Mesothelial cell of epicardium (in vitro differentiated cells): ENCODE results near the gene CCDC102B. TPM values are rescaled to one million over a fixed set of nuclear protein-coding genes. Genes with fewer than 3 reads are reported as not detected.
"Not testable (repeated sequence)": the region's sequence is repeated elsewhere in the genome, so short reads cannot be mapped to it uniquely, and the experiment has no call there.

ENCODE experiments used
- DNase-seq, 2 experiments: peaks; one replicate each; pipeline ENCODE4 v3.0.0; 2021; ENCODE audit warnings: low spot score in 2 of 2; ENCODE audit not compliant: unreplicated experiment in 2 of 2
- H3K27ac Mint-ChIP-seq: 2 replicates; pipeline ENCODE4 v1.8.0; 2021; ENCODE audit warnings: mixed read lengths
- H3K27me3 Mint-ChIP-seq: 2 replicates; pipeline ENCODE4 v1.8.0; 2021; ENCODE audit warnings: low read depth, mixed read lengths
- H3K36me3 Mint-ChIP-seq: 2 replicates; pipeline ENCODE4 v1.8.0; 2021; ENCODE audit warnings: mixed read lengths
- H3K4me1 Mint-ChIP-seq: 2 replicates; pipeline ENCODE4 v1.8.0; 2021; ENCODE audit warnings: mixed read lengths
- H3K4me3 Mint-ChIP-seq: 2 replicates; pipeline ENCODE4 v1.8.0; 2021; ENCODE audit warnings: mild to moderate bottlenecking, moderate library complexity, mixed read lengths
- H3K9me3 Mint-ChIP-seq: 2 replicates; pipeline ENCODE4 v1.8.0; 2021; ENCODE audit warnings: mixed read lengths
- CTCF ChIP-seq: fragments of 200-600 bp; sonication (generic); IDR thresholded peaks from one replicate; pipeline ENCODE4 v1.5.0; 2021; ENCODE audit warnings: antibody characterized with exemption; ENCODE audit not compliant: unreplicated experiment
- total RNA-seq: library from RNA; stranded (reverse); gene quantifications from 3 replicates; pipeline ENCODE4 v1.2.1, GENCODE V29; 2021

Gene CCDC102B
- total RNA-seq, 1 donor from 2014 or later, result 5.3 TPM

GRCh38 chr18:68874361-68874760 is 76.5 kb downstream of the CCDC102B start:
- Mint-ChIP-seq H3K36me3 (no peaks in the 10 kb centered on the region), H3K4me1 (peaks cover 4% of the 10 kb centered on the region), H3K27ac (no peak overlapping the region), H3K4me3 (no peak overlapping the region), H3K9me3 (no peaks in the 10 kb centered on the region), H3K27me3 (no peaks in the 10 kb centered on the region)
- DNase-seq, result no peak
- no peak for TF ChIP-seq CTCF

- H3K9me3 Mint-ChIP-seq, H3K4me3 Mint-ChIP-seq, H3K27ac Mint-ChIP-seq, H3K27me3 Mint-ChIP-seq, H3K4me1 Mint-ChIP-seq, DNase-seq, H3K36me3 Mint-ChIP-seq: not testable (repeated sequence)
These were observed 82.1 kb downstream of the CCDC102B start for GRCh38 chr18:68879947-68880346.

GRCh38 chr18:68887410-68887809 is 89.5 kb downstream of the CCDC102B start:
- Mint-ChIP-seq H3K4me3 (no peak overlapping the region), H3K4me1 (no peaks in the 10 kb centered on the region), H3K9me3 (no peaks in the 10 kb centered on the region), H3K27me3 (no peaks in the 10 kb centered on the region), H3K36me3 (no peaks in the 10 kb centered on the region), H3K27ac (no peak overlapping the region)
- no peak for TF ChIP-seq CTCF
- DNase-seq, result no peak

GRCh38 chr18:68893354-68893753 is 95.5 kb downstream of the CCDC102B start:
- TF ChIP-seq CTCF, result no peak
- no peaks in the 10 kb centered on the region for H3K4me1 Mint-ChIP-seq
- H3K36me3 Mint-ChIP-seq, result no peaks in the 10 kb centered on the region

GRCh38 chr18:68897286-68897685 is 99.4 kb downstream of the CCDC102B start:
- Mint-ChIP-seq H3K27ac (no peak overlapping the region), H3K9me3 (no peaks in the 10 kb centered on the region), H3K4me3 (no peak overlapping the region), H3K27me3 (no peaks in the 10 kb centered on the region), H3K4me1 (no peaks in the 10 kb centered on the region), H3K36me3 (no peaks in the 10 kb centered on the region)
- no peak for TF ChIP-seq CTCF
- DNase-seq, result no peak

More at GRCh38 chr18:68893354-68893753, 95.5 kb downstream of the CCDC102B start:
- H3K4me3 Mint-ChIP-seq, result no peak overlapping the region
- DNase-seq, result no peak
- H3K9me3 Mint-ChIP-seq, result no peaks in the 10 kb centered on the region
- no peak overlapping the region for H3K27ac Mint-ChIP-seq
- no peaks in the 10 kb centered on the region for H3K27me3 Mint-ChIP-seq

GRCh38 chr18:68909579-68909978 is 111.7 kb downstream of the CCDC102B start:
- Mint-ChIP-seq H3K4me1 (no peaks in the 10 kb centered on the region), H3K9me3 (peaks cover 7% of the 10 kb centered on the region), H3K27ac (no peak overlapping the region), H3K27me3 (no peaks in the 10 kb centered on the region), H3K36me3 (no peaks in the 10 kb centered on the region), H3K4me3 (no peak overlapping the region)
- TF ChIP-seq CTCF, result no peak
- no peak for DNase-seq
